ENCODE data around the gene SLC16A5.

DNA sequence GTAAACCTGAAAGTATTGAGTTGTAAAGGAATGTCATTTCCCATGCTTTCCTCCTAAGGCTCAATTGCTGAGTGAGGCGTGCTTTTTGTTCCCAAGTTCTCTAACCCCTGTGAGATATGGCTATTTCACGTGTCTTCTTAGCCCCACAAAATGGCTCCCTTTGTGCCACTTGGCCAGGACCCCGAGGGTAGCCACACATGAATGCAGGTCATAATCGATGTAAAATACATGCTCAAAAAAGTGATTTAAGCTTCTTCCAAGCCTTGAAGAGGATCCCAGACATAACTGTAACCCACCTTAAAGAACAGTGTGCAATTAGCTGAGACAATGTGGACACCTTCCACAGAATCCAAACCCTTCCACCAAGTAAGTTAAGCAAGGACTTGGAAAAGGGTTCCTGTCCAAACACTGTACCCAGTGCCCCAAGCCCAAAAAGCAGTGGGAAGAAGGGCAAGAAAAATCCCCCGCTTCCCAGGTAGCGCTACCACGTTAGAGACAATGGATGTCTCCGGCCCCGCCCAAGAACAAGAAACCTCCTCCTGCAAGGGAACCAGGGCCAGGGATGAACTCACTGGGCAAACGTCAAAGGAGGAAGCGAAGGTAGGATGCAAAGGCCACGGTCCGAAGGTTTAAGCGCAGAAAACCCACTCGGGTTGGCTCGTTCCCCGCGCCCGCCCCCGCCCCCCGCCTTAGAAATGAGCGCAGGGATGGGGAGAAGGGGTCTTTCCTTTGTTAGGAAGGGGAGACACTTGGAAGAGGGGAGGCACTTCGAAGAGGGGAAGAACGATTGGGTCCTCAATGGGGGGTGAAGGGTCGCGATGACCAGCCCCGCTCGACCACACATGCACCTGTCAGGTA lies 65.4 kb downstream of the SLC16A5 start:
- TF ChIP-seq EZH2 (IDR thresholded peaks at IDR 0.05; ENCODE audit: borderline replicate concordance, control insufficient read depth, low read depth, low read length) (no peak), CHD1 (IDR thresholded peaks at IDR 0.05; ENCODE audit: low read depth, low read length) (no peak), CBFB (IDR thresholded peaks at IDR 0.05; ENCODE audit: low read depth) (no peak), HDAC6 (IDR thresholded peaks at IDR 0.05; ENCODE audit: unreplicated experiment) (no peak)
- TF ChIP-seq, protein P1, sequence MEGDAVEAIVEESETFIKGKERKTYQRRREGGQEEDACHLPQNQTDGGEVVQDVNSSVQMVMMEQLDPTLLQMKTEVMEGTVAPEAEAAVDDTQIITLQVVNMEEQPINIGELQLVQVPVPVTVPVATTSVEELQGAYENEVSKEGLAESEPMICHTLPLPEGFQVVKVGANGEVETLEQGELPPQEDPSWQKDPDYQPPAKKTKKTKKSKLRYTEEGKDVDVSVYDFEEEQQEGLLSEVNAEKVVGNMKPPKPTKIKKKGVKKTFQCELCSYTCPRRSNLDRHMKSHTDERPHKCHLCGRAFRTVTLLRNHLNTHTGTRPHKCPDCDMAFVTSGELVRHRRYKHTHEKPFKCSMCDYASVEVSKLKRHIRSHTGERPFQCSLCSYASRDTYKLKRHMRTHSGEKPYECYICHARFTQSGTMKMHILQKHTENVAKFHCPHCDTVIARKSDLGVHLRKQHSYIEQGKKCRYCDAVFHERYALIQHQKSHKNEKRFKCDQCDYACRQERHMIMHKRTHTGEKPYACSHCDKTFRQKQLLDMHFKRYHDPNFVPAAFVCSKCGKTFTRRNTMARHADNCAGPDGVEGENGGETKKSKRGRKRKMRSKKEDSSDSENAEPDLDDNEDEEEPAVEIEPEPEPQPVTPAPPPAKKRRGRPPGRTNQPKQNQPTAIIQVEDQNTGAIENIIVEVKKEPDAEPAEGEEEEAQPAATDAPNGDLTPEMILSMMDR (IDR thresholded peaks at IDR 0.05 in 2 of 3, conservative IDR thresholded peaks at IDR 0.05 in 1 of 3; ENCODE audit: control insufficient read depth in 2 of 3, extremely low read depth in 1 of 3, insufficient read depth in 1 of 3, low read depth in 3 of 3, low read length in 3 of 3): no peak
